Measurements from ENCODE around the gene SYMPK.

SYMPK gene

GRCh38 chr19:45782162-45782691 lies 80.7 kb downstream of the SYMPK start, which contains the start of gene DMPK:
DMPK (minus strand) TSS chr19:45782490; CDS start chr19:45782352, 138 bp downstream.
- DNase-seq (ENCODE audit: low read depth, low spot score) = no peak

GRCh38 chr19:45781214-45782161 lies 81.5 kb downstream of the SYMPK start:
- DNase-seq (ENCODE audit: low read depth, low spot score) = no peak

- peak; percentile 21 for DNase-seq (ENCODE audit: low read depth, low spot score)
Measured at GRCh38 chr19:45780448-45781213, 82.3 kb downstream of the SYMPK start.

DNA sequence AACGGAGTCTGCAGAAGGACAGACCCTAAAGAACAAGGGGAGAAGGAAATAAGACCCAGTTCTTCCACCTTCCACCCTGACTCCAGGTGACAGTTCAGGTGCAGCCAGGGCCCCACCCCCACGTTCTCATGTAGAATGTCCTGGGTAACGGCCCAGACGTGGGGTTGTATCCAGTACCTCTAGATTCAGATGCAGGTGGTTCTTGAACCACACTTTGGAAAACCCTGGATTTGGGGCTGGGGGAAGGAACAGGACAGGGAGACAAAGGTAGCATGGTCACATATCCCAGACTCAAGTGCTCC lies 82.8 kb downstream of the SYMPK start:
- peak; percentile 22 for DNase-seq (ENCODE audit: low read depth, low spot score)

DNA sequence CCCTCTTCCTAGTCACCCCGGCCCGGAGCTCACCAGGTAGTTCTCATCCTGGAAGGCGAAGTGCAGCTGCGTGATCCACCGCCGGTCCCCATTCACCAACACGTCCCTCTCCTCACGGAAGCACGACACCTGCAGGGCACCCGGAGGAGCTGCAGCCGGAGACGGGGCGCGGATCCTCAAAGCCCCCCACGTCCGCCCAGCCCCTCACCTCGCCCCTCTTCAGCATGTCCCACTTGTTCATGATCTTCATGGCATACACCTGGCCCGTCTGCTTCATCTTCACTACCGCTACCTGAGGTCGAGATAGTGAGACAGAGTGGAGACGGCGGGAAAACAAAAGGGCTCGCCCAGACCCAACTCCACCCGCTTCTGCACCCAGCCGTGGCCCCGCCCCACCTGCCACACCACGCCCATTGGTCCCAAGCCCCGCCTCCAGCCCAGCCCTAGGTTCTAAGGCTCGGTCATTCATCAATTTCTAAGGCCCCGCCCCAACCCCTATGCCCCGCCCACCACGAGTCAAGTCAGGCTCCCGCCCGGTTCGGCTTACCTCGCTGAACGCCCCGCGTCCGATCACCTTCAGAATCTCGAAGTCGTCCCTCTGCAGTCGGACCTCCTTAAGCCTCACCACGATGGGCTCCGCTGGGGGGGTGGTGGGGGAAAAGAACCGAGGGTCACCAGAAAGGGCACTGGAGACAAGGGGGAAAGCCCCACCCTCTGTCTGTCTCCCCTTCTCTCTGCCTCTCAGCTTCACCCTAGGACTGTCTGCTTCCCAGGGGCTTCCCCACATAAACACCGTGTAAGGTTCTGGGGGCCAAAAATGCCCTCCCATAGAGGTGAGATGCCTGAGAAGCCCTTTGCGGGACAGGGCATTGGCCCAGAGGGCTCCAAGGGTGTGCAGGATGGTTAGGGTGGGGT lies 83.5 kb downstream of the SYMPK start:
- peak; percentile 95 for DNase-seq (ENCODE audit: low read depth, low spot score)

GRCh38 chr19:45778010-45778661 lies 84.8 kb downstream of the SYMPK start:
- no peak for DNase-seq (ENCODE audit: low read depth, low spot score)

- no peak for DNase-seq (ENCODE audit: low read depth, low spot score)
Measured at GRCh38 chr19:45777395-45777961, 85.5 kb downstream of the SYMPK start.

- DNase-seq (ENCODE audit: low read depth, low spot score) = peak; percentile 80
Measured at GRCh38 chr19:45774765-45775164, 88.2 kb downstream of the SYMPK start.

GRCh38 chr19:45773384-45773783 lies 89.6 kb downstream of the SYMPK start:
- DNase-seq (ENCODE audit: low read depth, low spot score) = no peak

DNA sequence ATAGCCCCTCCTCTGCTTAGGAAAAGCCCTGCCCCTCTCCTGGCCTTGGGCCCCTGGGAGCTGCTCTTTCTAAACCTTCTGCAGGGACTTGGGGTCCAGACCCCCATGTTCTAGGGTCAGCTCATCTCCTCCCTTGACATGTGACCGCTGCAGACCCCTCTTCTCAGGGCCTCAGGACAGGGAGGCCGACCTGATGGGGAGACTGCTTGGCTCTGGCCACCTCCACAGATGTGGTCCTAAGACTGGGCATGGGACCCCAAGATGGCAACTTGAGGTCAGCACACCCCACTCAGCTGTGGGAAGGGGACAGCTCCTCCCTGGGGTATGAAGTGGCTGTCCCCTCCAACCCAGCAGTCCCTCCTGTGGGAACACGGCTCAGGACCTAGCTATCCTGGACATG lies 90.0 kb downstream of the SYMPK start:
- no peak for DNase-seq (ENCODE audit: low read depth, low spot score)

- peak; percentile 40 for DNase-seq (ENCODE audit: low read depth, low spot score)
Measured at GRCh38 chr19:45772130-45772840, 90.7 kb downstream of the SYMPK start.

DNA sequence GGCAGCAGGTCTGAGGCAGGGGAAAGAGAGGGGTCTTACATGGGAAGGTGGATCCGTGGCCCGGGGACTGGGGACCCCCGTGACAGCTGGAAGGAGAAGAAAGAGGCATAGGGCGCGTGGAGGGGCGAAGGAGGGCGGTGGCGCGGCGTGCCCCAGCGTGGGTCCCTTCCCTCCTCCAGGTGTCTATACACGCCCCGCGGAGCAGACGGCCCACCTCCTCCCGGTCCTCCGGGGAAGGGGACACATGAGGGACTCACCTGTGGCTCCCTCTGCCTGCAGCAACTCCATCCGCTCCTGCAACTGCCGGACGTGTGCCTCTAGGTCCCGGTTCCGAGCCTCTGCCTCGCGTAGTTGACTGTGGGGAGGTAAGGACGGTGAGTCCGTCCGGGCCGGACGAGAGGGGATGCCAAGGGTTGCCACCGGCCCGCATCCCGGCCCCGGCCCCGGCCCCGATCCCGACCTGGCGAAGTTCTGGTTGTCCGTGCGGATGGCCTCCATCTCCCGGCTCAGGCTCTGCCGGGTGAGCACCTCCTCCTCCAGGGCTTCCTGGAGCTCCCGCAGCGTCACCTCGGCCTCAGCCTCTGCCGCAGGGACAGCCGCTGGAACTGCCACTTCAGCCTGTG lies 91.5 kb downstream of the SYMPK start:
- DNase-seq (ENCODE audit: low read depth, low spot score) = peak; percentile 46

GRCh38 chr19:45770192-45771101 lies 92.5 kb downstream of the SYMPK start:
- peak; percentile 99 for DNase-seq (ENCODE audit: low read depth, low spot score)

GRCh38 chr19:45769821-45770191 lies 93.1 kb downstream of the SYMPK start:
- no peak for DNase-seq (ENCODE audit: low read depth, low spot score)

DNA sequence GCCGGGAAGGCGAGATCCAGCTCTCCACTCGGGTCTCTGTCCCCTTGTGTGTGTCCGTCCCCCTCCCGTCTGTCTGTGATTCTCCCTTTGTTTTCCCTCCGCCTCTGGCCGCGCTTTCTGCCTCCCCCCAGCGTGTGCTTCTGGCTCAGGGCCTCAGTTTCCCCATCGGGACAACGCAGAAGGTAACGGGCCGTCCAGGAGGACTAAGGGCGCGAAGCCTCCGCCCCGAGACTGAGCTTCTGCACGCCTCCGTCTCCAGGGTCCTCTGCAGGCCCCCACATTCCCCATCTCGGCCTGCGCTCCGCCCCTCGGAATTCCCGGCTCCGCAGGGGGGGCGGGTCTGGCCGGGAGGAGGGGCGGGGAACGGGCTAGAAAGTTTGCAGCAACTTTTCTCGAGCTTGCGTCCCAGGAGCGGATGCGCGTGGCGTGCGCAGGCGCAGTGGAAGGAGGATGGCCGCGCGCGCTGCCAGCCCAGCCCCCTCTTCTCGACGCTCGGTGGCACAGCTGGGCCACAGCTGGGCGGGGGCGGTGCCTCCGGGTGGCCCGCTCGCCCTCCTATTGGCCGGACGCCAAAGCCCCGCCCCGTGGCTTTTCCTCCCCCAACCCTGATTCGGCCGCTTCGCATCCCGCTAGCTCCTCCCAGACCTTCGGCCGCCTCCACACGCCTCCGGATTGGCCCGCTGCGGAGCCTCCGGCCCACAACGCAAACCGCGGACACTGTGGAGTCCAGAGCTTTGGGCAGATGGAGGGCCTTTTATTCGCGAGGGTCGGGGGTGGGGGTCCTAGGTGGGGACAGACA lies 93.8 kb downstream of the SYMPK start, which contains the start of gene SIX5:
Gene SIX5, minus strand, starts transcription at position 269 of the 799 bp plus-strand sequence. CDS start 408 bp downstream, outside the sequence.
- peak; percentile 100 for DNase-seq (ENCODE audit: low read depth, low spot score)

GRCh38 chr19:45768655-45768983 lies 94.3 kb downstream of the SYMPK start:
- no peak for DNase-seq (ENCODE audit: low read depth, low spot score)

DNA sequence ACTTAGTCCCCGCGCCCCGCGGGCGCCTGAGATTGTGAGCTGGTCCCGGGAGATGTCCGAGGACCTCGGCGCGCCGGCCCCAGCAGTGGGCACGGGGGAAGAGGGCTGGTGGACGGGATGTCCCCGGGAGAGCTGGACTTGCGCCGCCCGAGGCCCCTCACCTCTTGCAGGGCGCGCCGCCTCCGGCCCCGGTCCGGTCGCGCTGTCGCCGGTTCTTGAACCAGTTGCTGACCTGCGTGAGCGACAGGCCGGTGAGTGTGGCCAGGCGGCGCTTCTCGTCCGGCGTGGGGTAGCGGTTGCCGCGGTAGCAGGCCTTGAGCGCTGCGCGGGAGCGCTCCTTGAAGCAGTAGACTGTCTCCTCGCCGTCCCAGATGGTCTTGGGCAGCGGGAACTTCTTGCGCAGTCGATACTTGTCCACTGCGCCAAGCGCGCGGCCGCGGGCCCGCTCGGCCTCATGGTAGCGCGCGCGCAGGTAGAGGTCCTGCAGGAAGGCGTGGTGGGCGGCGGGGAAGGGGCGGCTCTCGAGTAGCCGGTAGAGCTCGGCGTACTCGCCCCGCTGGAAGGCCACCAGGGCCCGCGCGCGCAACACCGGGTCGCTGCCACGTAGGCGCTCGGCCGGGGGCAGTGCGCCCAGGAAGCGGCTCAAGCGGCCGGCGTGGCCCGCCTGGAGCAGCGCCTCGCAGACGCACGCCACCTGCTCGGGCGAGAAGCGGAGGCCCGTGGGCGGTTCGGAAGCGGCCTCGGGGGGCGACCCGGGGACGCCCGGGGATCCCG lies 94.9 kb downstream of the SYMPK start:
- DNase-seq (ENCODE audit: low read depth, low spot score) = peak; percentile 80

All from ELF-1 (cell line).